HEK293T (cell line): Measurements from ENCODE around the gene NDUFAF8.

Source experiments
- CTCF ChIA-PET: fragments of 350-600 bp; formaldehyde crosslinking; extraction: SDS; loops from one replicate; lab custom pipeline; 2021; ENCODE audit warnings: antibody characterized with exemption, inconsistent platforms; lab: Yijun Ruan, JAX
- POLR2A ChIA-PET: fragments of 350-600 bp; formaldehyde crosslinking; extraction: SDS; loops from one replicate; lab custom pipeline; 2020; ENCODE audit warnings: antibody characterized with exemption, inconsistent platforms; lab: Yijun Ruan, JAX
- DNase-seq: peaks from one replicate; pipeline ENCODE4 v3.0.0; 2012; ENCODE audit warnings: mixed read lengths; ENCODE audit errors: extremely low spot score
- ARNT ChIP-seq: fragments of 450-650 bp; IDR thresholded peaks from 2 replicates; pipeline ENCODE4 v1.6.1; 2017; ENCODE audit warnings: mild to moderate bottlenecking
- BHLHE40 ChIP-seq: fragments of 450-650 bp; IDR thresholded peaks from 2 replicates; pipeline ENCODE4 v1.6.1; 2016; ENCODE audit warnings: mild to moderate bottlenecking, moderate library complexity, borderline replicate concordance
- CTBP1 ChIP-seq: fragments of 450-650 bp; IDR thresholded peaks from 2 replicates; pipeline ENCODE4 v1.6.1; 2016; ENCODE audit warnings: borderline replicate concordance
- ELF4 ChIP-seq: fragments of 450-650 bp; IDR thresholded peaks from 2 replicates; pipeline ENCODE4 v1.6.1; 2017; ENCODE audit warnings: antibody characterized with exemption
- FOXA1 ChIP-seq: fragments of 450-650 bp; IDR thresholded peaks from 2 replicates; pipeline ENCODE4 v1.6.1; 2016; ENCODE audit warnings: mild to moderate bottlenecking
- FOXK2 ChIP-seq: fragments of 450-650 bp; IDR thresholded peaks from 2 replicates; pipeline ENCODE4 v1.6.1; 2016; ENCODE audit warnings: mild to moderate bottlenecking
- FOXM1 ChIP-seq: fragments of 450-650 bp; IDR thresholded peaks from 2 replicates; pipeline ENCODE4 v1.6.1; 2017; ENCODE audit warnings: mild to moderate bottlenecking, borderline replicate concordance
- HDGF ChIP-seq: fragments of 450-650 bp; IDR thresholded peaks from 2 replicates; pipeline ENCODE4 v1.6.1; 2017; ENCODE audit warnings: antibody characterized with exemption, borderline replicate concordance
- L3MBTL2 ChIP-seq: fragments of 450-650 bp; conservative IDR thresholded peaks from 2 replicates; pipeline ENCODE4 v1.6.1; 2016; ENCODE audit warnings: mild to moderate bottlenecking
- LEF1 ChIP-seq: fragments of 450-650 bp; IDR thresholded peaks from 2 replicates; pipeline ENCODE4 v1.6.1; 2017; ENCODE audit warnings: mild to moderate bottlenecking, borderline replicate concordance
- NFRKB ChIP-seq: fragments of 450-650 bp; IDR thresholded peaks from 2 replicates; pipeline ENCODE4 v1.6.1; 2016; ENCODE audit warnings: mild to moderate bottlenecking, moderate library complexity
- PKNOX1 ChIP-seq: fragments of 450-650 bp; IDR thresholded peaks from 2 replicates; pipeline ENCODE4 v1.6.1; 2016
- SP1 ChIP-seq: fragments of 450-650 bp; IDR thresholded peaks from 2 replicates; pipeline ENCODE4 v1.6.1; 2017
- SUZ12 ChIP-seq: fragments of 450-650 bp; IDR thresholded peaks from 2 replicates; pipeline ENCODE4 v1.6.1; 2016; ENCODE audit warnings: mild to moderate bottlenecking
- TARDBP ChIP-seq: fragments of 450-650 bp; IDR thresholded peaks from 2 replicates; pipeline ENCODE4 v1.6.1; 2016
- ZNF384 ChIP-seq: fragments of 450-650 bp; IDR thresholded peaks from 2 replicates; pipeline ENCODE4 v1.6.1; 2016

Gene NDUFAF8

GRCh38 chr17:81244358-81245023, 5.4 kb downstream of the NDUFAF8 start:
- no peak for TF ChIP-seq LEF1
- TF ChIP-seq ARNT, result no peak
- TF ChIP-seq HDGF, result no peak
- no peak for TF ChIP-seq SUZ12
- no peak for TF ChIP-seq SP1
- no peak for TF ChIP-seq L3MBTL2
- TF ChIP-seq FOXK2, result no peak
- TF ChIP-seq ZNF384, result no peak
- no peak for TF ChIP-seq FOXA1
- TF ChIP-seq CTBP1, result no peak
- TF ChIP-seq ELF4, result no peak
- no peak for TF ChIP-seq TARDBP
- TF ChIP-seq FOXM1, result no peak
- no peak for TF ChIP-seq PKNOX1
- POLR2A ChIA-PET, result interaction anchor here (0.9 kb wide), 1 partner anchor 22 kb away, joined by 3 read pairs; the partner anchor contains the start of gene CEP131
- no peak for DNase-seq
- CTCF ChIA-PET, result interaction anchor here (0.5 to 1.6 kb wide), 2 partner anchors 23 to 103 kb away, joined by 3 read pairs; no protein-coding TSS in a partner anchor

GRCh38 chr17:81245024-81245664, 6.0 kb downstream of the NDUFAF8 start:
- ChIA-PET POLR2A (interaction anchor here (0.9 kb wide), 1 partner anchor 22 kb away, joined by 3 read pairs; the partner anchor contains the start of gene CEP131), CTCF (interaction anchor here (0.5 to 1.6 kb wide), 2 partner anchors 22 to 110 kb away, joined by 3 read pairs; no protein-coding TSS in a partner anchor)
- no peak for TF ChIP-seq ZNF384
- no peak for TF ChIP-seq HDGF
- TF ChIP-seq PKNOX1, result no peak
- no peak for TF ChIP-seq SP1
- TF ChIP-seq FOXA1, result no peak
- TF ChIP-seq CTBP1, result no peak
- no peak for TF ChIP-seq ARNT
- DNase-seq, result no peak

GRCh38 chr17:81245665-81246342, 6.7 kb downstream of the NDUFAF8 start:
- ChIA-PET CTCF (interaction anchor here (0.5 to 1.6 kb wide), 2 partner anchors 22 to 111 kb away, joined by 3 read pairs; no protein-coding TSS in a partner anchor), POLR2A (interaction anchor here (0.9 kb wide), 1 partner anchor 23 kb away, joined by 3 read pairs; the partner anchor contains the start of gene CEP131)
- no peak for TF ChIP-seq ARNT
- no peak for DNase-seq

- TF ChIP-seq NFRKB (no peak), CTBP1 (no peak), PKNOX1 (no peak), ELF4 (no peak), FOXK2 (no peak), ZNF384 (no peak), TARDBP (no peak)
- POLR2A ChIA-PET, result interaction anchor here (1.1 kb wide), 1 partner anchor 112 kb away, joined by 3 read pairs; no protein-coding TSS in a partner anchor
- CTCF ChIA-PET, result no interaction called here
- DNase-seq, result no peak
Observed at GRCh38 chr17:81246343-81246670, 7.2 kb downstream of the NDUFAF8 start.

GRCh38 chr17:81246679-81247338, 7.7 kb downstream of the NDUFAF8 start:
- TF ChIP-seq BHLHE40, result no peak
- no peak for TF ChIP-seq ELF4
- TF ChIP-seq L3MBTL2, result no peak
- TF ChIP-seq ARNT, result no peak
- TF ChIP-seq FOXA1, result no peak
- POLR2A ChIA-PET, result interaction anchor here (1.1 to 1.2 kb wide), 2 partner anchors 8 to 113 kb away, joined by 3 to 5 read pairs; partner anchors contain the start of genes NDUFAF8 and TEPSIN
- CTCF ChIA-PET, result no interaction called here
- no peak for DNase-seq

GRCh38 chr17:81247339-81247990, 8.3 kb downstream of the NDUFAF8 start:
- no peak for DNase-seq
- TF ChIP-seq CTBP1, result no peak
- TF ChIP-seq FOXA1, result no peak
- no peak for TF ChIP-seq FOXK2
- no peak for TF ChIP-seq ARNT
- no peak for TF ChIP-seq FOXM1
- POLR2A ChIA-PET, result interaction anchor here (1.1 to 1.2 kb wide), 2 partner anchors 9 to 114 kb away, joined by 3 to 5 read pairs; partner anchors contain the start of genes NDUFAF8 and TEPSIN
- CTCF ChIA-PET, result no interaction called here
